ENCODE measurements around the gene GRM7. TPM values are rescaled to one million over a fixed set of nuclear protein-coding genes. Genes with fewer than 3 reads are reported as not detected.

Gene GRM7
- total RNA-seq, 1 experiment from 2014 or later: not detected

DNA sequence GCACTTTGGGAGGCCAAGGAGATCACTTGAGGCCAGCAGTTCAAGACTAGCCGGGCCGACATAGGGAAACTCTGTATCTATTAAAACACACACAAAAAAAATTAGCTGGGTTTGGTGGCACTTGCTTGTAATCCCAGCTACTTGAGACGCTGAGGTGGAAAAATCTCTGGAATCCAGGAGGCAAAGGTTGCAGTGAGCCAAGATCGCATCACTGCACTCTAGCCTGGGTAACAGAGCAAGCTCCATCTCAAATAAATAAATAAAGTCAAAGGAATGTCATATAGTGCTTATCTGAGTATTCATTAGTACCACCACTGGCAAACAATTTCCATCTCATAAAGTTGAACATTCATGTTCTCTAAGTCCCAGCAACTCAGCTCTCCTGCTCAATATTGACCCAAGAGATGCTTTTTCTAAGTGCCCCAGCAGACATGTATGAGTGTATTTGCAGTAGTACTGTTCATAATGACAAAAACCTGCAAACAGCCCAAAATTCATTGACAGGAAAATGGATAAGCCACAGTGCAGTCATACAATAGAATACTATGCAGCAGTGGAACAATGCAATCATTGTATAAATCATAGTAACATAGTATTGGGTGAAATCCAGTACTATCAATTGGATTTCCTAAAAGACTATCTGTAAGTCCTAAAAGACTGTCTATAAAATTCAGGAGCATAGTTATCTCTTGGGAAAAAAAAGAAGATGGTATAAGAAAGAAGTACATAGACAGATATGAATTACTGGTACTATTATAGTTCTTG is 889.2 kb downstream of the GRM7 start:
- Histone ChIP-seq H3K27ac (ENCODE audit: low read depth, low read length) (no peak overlapping the region), H3K4me1 (ENCODE audit: control insufficient read depth in 1 of 2, insufficient read depth in 2 of 2, low read length in 2 of 2) (no peaks in the 10 kb centered on the region), H3K9me2 (ENCODE audit: insufficient read depth) (no peaks in the 10 kb centered on the region), H3K9ac (ENCODE audit: low read length) (no peak overlapping the region), H3K79me2 (ENCODE audit: insufficient read depth, low read length) (no peaks in the 10 kb centered on the region), H3K9me3 (ENCODE audit: control insufficient read depth in 1 of 2, insufficient read depth in 1 of 2, low read depth in 1 of 2, low read length in 2 of 2) (no peaks in the 10 kb centered on the region), H3K27me3 (ENCODE audit: insufficient read depth, low read length) (no peaks in the 10 kb centered on the region), H3K36me3 (ENCODE audit: control insufficient read depth in 1 of 2, insufficient read depth in 2 of 2, low read length in 2 of 2) (no peaks in the 10 kb centered on the region; a peak in 1 of 4 replicates), H3K4me3 (replicated peaks in 1 of 2; ENCODE audit: low read depth in 1 of 2, low read length in 2 of 2) (no peak overlapping the region), H2AFZ (ENCODE audit: low read depth, low read length, poor library complexity, severe bottlenecking) (no peak overlapping the region), H3K4me2 (ENCODE audit: low read length) (no peak overlapping the region), H4K20me1 (ENCODE audit: insufficient read depth) (no peaks in the 10 kb centered on the region)
- intact Hi-C loops (cut with micrococcal nuclease): no loop called here
- ChIA-PET RAD21 (ENCODE audit: low non-redundant PET in 1 of 2, low total read pairs in 2 of 2, uncharacterized antibody in 2 of 2, unreplicated experiment in 2 of 2) (no interaction called here), POLR2A (no interaction called here), CTCF (no interaction called here)
- no TSS peak for BruUV-seq (replicated peaks)
- DNase-seq (ENCODE audit: low read depth, low spot score) (no peak), ATAC-seq (no peak)
- no peak for TF ChIP-seq CBX3 (IDR thresholded peaks at IDR 0.05; ENCODE audit: low read depth)
- TF ChIP-seq ZNF274 (IDR thresholded peaks at IDR 0.05; ENCODE audit: low read depth, low read length): no peak
- no peak for TF ChIP-seq EGR1 (IDR thresholded peaks at IDR 0.05; ENCODE audit: low read depth)
- TF ChIP-seq EZH2phosphoT487 (IDR thresholded peaks at IDR 0.05; ENCODE audit: borderline replicate concordance): no peak
- no peak for TF ChIP-seq SP1 (IDR thresholded peaks at IDR 0.05; ENCODE audit: low read depth)
- no peak for TF ChIP-seq TCF7L2 (IDR thresholded peaks at IDR 0.05; ENCODE audit: borderline replicate concordance, extremely low read depth, insufficient read depth, insufficient read length)
- TF ChIP-seq EZH2 (IDR thresholded peaks at IDR 0.05): no peak
- TF ChIP-seq, protein P1, sequence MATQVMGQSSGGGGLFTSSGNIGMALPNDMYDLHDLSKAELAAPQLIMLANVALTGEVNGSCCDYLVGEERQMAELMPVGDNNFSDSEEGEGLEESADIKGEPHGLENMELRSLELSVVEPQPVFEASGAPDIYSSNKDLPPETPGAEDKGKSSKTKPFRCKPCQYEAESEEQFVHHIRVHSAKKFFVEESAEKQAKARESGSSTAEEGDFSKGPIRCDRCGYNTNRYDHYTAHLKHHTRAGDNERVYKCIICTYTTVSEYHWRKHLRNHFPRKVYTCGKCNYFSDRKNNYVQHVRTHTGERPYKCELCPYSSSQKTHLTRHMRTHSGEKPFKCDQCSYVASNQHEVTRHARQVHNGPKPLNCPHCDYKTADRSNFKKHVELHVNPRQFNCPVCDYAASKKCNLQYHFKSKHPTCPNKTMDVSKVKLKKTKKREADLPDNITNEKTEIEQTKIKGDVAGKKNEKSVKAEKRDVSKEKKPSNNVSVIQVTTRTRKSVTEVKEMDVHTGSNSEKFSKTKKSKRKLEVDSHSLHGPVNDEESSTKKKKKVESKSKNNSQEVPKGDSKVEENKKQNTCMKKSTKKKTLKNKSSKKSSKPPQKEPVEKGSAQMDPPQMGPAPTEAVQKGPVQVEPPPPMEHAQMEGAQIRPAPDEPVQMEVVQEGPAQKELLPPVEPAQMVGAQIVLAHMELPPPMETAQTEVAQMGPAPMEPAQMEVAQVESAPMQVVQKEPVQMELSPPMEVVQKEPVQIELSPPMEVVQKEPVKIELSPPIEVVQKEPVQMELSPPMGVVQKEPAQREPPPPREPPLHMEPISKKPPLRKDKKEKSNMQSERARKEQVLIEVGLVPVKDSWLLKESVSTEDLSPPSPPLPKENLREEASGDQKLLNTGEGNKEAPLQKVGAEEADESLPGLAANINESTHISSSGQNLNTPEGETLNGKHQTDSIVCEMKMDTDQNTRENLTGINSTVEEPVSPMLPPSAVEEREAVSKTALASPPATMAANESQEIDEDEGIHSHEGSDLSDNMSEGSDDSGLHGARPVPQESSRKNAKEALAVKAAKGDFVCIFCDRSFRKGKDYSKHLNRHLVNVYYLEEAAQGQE (IDR thresholded peaks at IDR 0.05; ENCODE audit: low read depth): no peak
- TF ChIP-seq, protein P2, sequence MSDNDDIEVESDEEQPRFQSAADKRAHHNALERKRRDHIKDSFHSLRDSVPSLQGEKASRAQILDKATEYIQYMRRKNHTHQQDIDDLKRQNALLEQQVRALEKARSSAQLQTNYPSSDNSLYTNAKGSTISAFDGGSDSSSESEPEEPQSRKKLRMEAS (IDR thresholded peaks at IDR 0.05): no peak
- TF ChIP-seq ZFX (IDR thresholded peaks at IDR 0.05): no peak
- TF ChIP-seq FOSL1 (IDR thresholded peaks at IDR 0.05; ENCODE audit: low read depth): no peak
